A673 (cell line): ENCODE results near the gene PTGER4. TPM values are rescaled to one million over a fixed set of nuclear protein-coding genes. Genes with fewer than 3 reads are reported as not detected.
"Not testable (repeated sequence)": the region's sequence is repeated elsewhere in the genome, so short reads cannot be mapped to it uniquely, and the experiment has no call there.

Experiments used
- BruUV-seq: library from RNA; stranded (reverse); fragments of 400-500 nt; replicated peaks from 2 replicates; lab custom pipeline; 2021; lab: Mats Ljungman, UMichigan
- CTCF ChIA-PET: fragments of 300-600 bp; sonication (Branson Sonifier 250); formaldehyde crosslinking; loops from one replicate; lab custom pipeline; 2022; ENCODE audit warnings: antibody characterized with exemption; lab: Charles Lee
- POLR2A ChIA-PET: fragments of 300-600 bp; sonication (Branson Sonifier 250); formaldehyde crosslinking; loops from one replicate; lab custom pipeline; 2022; ENCODE audit warnings: antibody characterized with exemption; ENCODE audit not compliant: low non-redundant PET; lab: Charles Lee
- DNase-seq: peaks from one replicate; pipeline ENCODE4 v3.0.0-alpha.2; 2015; ENCODE audit warnings: low spot score
- H3K27ac ChIP-seq: fragments of 200-600 bp; sonication (generic); 2 replicates; pipeline ENCODE4 v1.5.1; 2016; ENCODE audit warnings: mixed run types, low read depth, mild to moderate bottlenecking, mixed read lengths, antibody characterized with exemption, low read length; ENCODE audit not compliant: poor library complexity, severe bottlenecking
- H3K27me3 ChIP-seq: fragments of 200-600 bp; sonication (generic); replicated peaks from 2 replicates; pipeline ENCODE4 v1.6.1; 2017; ENCODE audit warnings: mixed run types, low read depth, mild to moderate bottlenecking, mixed read lengths, antibody characterized with exemption, low read length; ENCODE audit not compliant: insufficient read depth, poor library complexity
- H3K36me3 ChIP-seq: fragments of 200-600 bp; sonication (generic); 2 replicates; pipeline ENCODE4 v1.6.1; 2016; ENCODE audit warnings: mixed run types, mild to moderate bottlenecking, mixed read lengths, antibody characterized with exemption, low read length; ENCODE audit not compliant: insufficient read depth, poor library complexity, severe bottlenecking
- H3K4me1 ChIP-seq: fragments of 200-600 bp; sonication (generic); 2 replicates; pipeline ENCODE4 v1.6.1; 2017; ENCODE audit warnings: mixed run types, mild to moderate bottlenecking, mixed read lengths, antibody characterized with exemption, low read length; ENCODE audit not compliant: insufficient read depth, poor library complexity, severe bottlenecking
- H3K4me3 ChIP-seq: fragments of 200-600 bp; sonication (generic); 2 replicates; pipeline ENCODE4 v1.5.1; 2016; ENCODE audit warnings: low read depth, mixed run types, mild to moderate bottlenecking, mixed read lengths, low read length; ENCODE audit not compliant: poor library complexity, severe bottlenecking
- H3K9me3 ChIP-seq: fragments of 200-600 bp; sonication (generic); 2 replicates; pipeline ENCODE4 v1.6.1; 2016; ENCODE audit warnings: mixed run types, low read depth, mild to moderate bottlenecking, mixed read lengths, antibody characterized with exemption, low read length; ENCODE audit not compliant: poor library complexity, severe bottlenecking
- CTCF ChIP-seq: fragments of 300-800, 200-600 bp; sonication (generic); conservative IDR thresholded peaks from 2 replicates; pipeline ENCODE4 v1.5.1; 2017; ENCODE audit warnings: low read depth, mild to moderate bottlenecking, antibody characterized with exemption, low read length, moderate library complexity, mixed read lengths
- EZH2 ChIP-seq: fragments of 200-600 bp; sonication (generic); IDR thresholded peaks from 2 replicates; pipeline ENCODE4 v1.6.1; 2017; ENCODE audit warnings: borderline replicate concordance, low read depth, mild to moderate bottlenecking, mixed read lengths, antibody characterized with exemption, low read length; ENCODE audit not compliant: poor library complexity, severe bottlenecking
- intact Hi-C: fragments of 100-400 bp; cut with micrococcal nuclease; formaldehyde crosslinking; loops from one replicate; pipeline ENCODE4 v1.10.0; 2022; ENCODE audit not compliant: unreplicated experiment
- total RNA-seq: library from RNA; stranded (reverse); gene quantifications from 2 replicates; pipeline ENCODE4 v1.2.3, GENCODE V29; 2021

Gene PTGER4
- total RNA-seq, 1 experiment from 2014 or later: 2.1 TPM

GRCh38 chr5:40694433-40694832 is 14.7 kb downstream of the PTGER4 start:
- no peak for DNase-seq
- ChIA-PET POLR2A (no interaction called here), CTCF (no interaction called here)
- no peaks in the 10 kb centered on the region for H3K27me3 ChIP-seq
- no peaks in the 10 kb centered on the region for H3K4me1 ChIP-seq
- no peak overlapping the region for H3K4me3 ChIP-seq
- H3K9me3 ChIP-seq: no peaks in the 10 kb centered on the region
- BruUV-seq: no TSS peak
- intact Hi-C loops: loop anchor here (5.0 kb wide), 1 partner anchor 183 kb away; no protein-coding TSS in a partner anchor
- TF ChIP-seq EZH2: no peak
- no peak for TF ChIP-seq CTCF
- H3K27ac ChIP-seq: no peak overlapping the region
- no peaks in the 10 kb centered on the region for H3K36me3 ChIP-seq

GRCh38 chr5:40700116-40700782 is 20.5 kb downstream of the PTGER4 start:
- Histone ChIP-seq H3K4me1 (no peaks in the 10 kb centered on the region), H3K9me3 (no peaks in the 10 kb centered on the region), H3K4me3 (no peak overlapping the region), H3K27ac (no peak overlapping the region), H3K36me3 (no peaks in the 10 kb centered on the region), H3K27me3 (no peaks in the 10 kb centered on the region)
- intact Hi-C loops: no loop called here
- no TSS peak for BruUV-seq
- POLR2A ChIA-PET: no interaction called here
- CTCF ChIA-PET: no interaction called here
- TF ChIP-seq EZH2 (no peak), CTCF (no peak)
- no peak for DNase-seq

- H3K36me3 ChIP-seq, CTCF ChIA-PET, H3K4me1 ChIP-seq, BruUV-seq, intact Hi-C loops, DNase-seq, POLR2A ChIA-PET, H3K27ac ChIP-seq, H3K27me3 ChIP-seq, H3K4me3 ChIP-seq, H3K9me3 ChIP-seq: not testable (repeated sequence)
These were observed 22.3 kb downstream of the PTGER4 start for GRCh38 chr5:40702027-40702426.

DNA sequence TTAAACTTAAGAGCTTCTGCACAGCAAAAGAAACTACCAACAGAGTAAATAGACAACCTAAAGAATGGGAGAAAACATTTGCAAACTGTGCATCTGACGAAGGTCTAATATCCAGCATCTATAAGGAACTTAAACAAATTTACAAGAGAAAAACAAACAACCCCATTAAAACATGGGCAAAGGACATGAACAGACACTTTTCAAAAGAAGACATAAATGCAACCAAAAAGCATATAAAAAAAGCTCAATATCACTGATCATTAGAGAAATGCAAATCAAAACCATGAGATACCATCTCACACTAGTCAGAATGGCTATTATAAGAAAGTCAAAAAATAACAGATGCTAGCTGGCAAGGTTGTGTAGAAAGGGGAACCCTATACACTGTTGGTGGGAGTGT is 25.8 kb downstream of the PTGER4 start:
- CTCF ChIA-PET, H3K9me3 ChIP-seq, POLR2A ChIA-PET, H3K27me3 ChIP-seq, H3K27ac ChIP-seq, intact Hi-C loops, DNase-seq, H3K4me1 ChIP-seq, H3K4me3 ChIP-seq, H3K36me3 ChIP-seq, BruUV-seq: not testable (repeated sequence)

DNA sequence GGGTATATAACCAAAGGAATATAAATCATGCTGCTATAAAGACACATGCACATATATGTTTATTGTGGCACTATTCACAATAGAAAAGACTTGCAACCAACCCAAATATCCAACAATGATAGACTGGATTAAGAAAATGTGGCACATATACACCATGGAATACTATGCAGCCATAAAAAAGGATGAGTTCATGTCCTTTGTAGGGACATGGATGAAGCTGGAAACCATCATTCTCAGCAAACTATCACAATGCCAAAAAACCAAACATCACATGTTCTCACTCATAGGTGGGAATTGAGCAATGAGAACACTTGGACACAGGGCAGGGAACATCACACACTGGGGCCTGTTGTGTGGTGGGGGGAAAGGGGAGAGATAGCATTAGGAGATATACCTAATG is 30.9 kb downstream of the PTGER4 start:
- POLR2A ChIA-PET, intact Hi-C loops, CTCF ChIA-PET, DNase-seq, H3K4me1 ChIP-seq, H3K9me3 ChIP-seq, H3K27me3 ChIP-seq, H3K4me3 ChIP-seq, BruUV-seq, H3K27ac ChIP-seq, H3K36me3 ChIP-seq: not testable (repeated sequence)
